ENCODE data around the gene FSHB.

DNA sequence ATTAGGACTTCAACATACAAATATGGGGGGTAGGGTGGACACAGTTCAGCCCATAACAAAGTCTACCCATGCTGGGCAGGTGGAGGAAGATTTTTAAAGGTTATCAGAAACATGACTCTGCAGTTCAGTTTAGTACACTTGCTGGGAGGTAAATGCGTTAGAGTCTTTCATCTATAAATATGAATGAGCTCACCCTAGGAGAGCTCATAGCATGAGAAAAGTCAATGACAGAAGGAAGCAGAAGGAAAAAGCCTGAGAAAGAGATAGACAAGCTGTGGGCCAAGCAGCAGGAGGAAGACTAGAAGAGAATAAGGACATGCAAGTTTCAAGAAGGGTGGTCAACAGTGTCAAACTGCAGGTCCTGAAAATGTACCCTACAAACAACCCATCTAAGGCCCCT, 27.0 kb upstream of the FSHB start:
- TF ChIP-seq, protein P1, sequence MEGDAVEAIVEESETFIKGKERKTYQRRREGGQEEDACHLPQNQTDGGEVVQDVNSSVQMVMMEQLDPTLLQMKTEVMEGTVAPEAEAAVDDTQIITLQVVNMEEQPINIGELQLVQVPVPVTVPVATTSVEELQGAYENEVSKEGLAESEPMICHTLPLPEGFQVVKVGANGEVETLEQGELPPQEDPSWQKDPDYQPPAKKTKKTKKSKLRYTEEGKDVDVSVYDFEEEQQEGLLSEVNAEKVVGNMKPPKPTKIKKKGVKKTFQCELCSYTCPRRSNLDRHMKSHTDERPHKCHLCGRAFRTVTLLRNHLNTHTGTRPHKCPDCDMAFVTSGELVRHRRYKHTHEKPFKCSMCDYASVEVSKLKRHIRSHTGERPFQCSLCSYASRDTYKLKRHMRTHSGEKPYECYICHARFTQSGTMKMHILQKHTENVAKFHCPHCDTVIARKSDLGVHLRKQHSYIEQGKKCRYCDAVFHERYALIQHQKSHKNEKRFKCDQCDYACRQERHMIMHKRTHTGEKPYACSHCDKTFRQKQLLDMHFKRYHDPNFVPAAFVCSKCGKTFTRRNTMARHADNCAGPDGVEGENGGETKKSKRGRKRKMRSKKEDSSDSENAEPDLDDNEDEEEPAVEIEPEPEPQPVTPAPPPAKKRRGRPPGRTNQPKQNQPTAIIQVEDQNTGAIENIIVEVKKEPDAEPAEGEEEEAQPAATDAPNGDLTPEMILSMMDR (IDR thresholded peaks at IDR 0.05): no peak
- TF ChIP-seq POLR2A (IDR thresholded peaks at IDR 0.05): no peak
